RWPE1 (cell line): ENCODE measurements around the gene SGTA.

ENCODE experiments used
- CTCF ChIA-PET: fragments of 350-600 bp; sonication (Branson Sonifier 250); formaldehyde crosslinking; extraction: SDS; loops from one replicate; lab custom pipeline; 2021; lab: Yijun Ruan, JAX
- POLR2A ChIA-PET: fragments of 400-600 bp; formaldehyde crosslinking; extraction: SDS; loops from one replicate; lab custom pipeline; 2020; ENCODE audit warnings: antibody characterized with exemption; ENCODE audit not compliant: low non-redundant PET; lab: Yijun Ruan, JAX
- DNase-seq: peaks from one replicate; pipeline ENCODE4 v3.0.0; 2012; ENCODE audit warnings: low spot score
- H3K27ac ChIP-seq: fragments of 450-650 bp; 2 replicates; pipeline ENCODE4 v1.5.1; 2017
- CTCF ChIP-seq: fragments of 450-650 bp; conservative IDR thresholded peaks from 2 replicates; pipeline ENCODE4 v1.5.1; 2017; ENCODE audit warnings: low read depth, mild to moderate bottlenecking

The SGTA gene

GRCh38 chr19:2726160-2726855 is 56.8 kb downstream of the SGTA start:
- no peak overlapping the region for H3K27ac ChIP-seq
- TF ChIP-seq CTCF: no peak
- DNase-seq: no peak
- ChIA-PET CTCF (interaction anchor here (0.6 kb wide), 1 partner anchor 35 kb away, joined by 3 read pairs; no protein-coding TSS in a partner anchor), POLR2A (no interaction called here)

- CTCF ChIA-PET: interaction anchor here (0.6 kb wide), 1 partner anchor 16 kb away, joined by 3 read pairs; the partner anchor contains the start of gene SLC39A3
- no peak for TF ChIP-seq CTCF
- POLR2A ChIA-PET: no interaction called here
Measured at GRCh38 chr19:2724148-2724557, 58.9 kb downstream of the SGTA start.

GRCh38 chr19:2723747-2724146 is 59.3 kb downstream of the SGTA start:
- peak overlapping the region; percentile 25; the same call in 1 of the 2 replicates for H3K27ac ChIP-seq
- TF ChIP-seq CTCF: no peak
- ChIA-PET CTCF (interaction anchor here (0.6 to 1.7 kb wide), 3 partner anchors 16 to 75 kb away, joined by 3 to 10 read pairs (median 4); partner anchors contain the start of gene SLC39A3), POLR2A (no interaction called here)
- DNase-seq: no peak

More at GRCh38 chr19:2724148-2724557, 58.9 kb downstream of the SGTA start:
- no peak overlapping the region for H3K27ac ChIP-seq
- DNase-seq: no peak

DNA sequence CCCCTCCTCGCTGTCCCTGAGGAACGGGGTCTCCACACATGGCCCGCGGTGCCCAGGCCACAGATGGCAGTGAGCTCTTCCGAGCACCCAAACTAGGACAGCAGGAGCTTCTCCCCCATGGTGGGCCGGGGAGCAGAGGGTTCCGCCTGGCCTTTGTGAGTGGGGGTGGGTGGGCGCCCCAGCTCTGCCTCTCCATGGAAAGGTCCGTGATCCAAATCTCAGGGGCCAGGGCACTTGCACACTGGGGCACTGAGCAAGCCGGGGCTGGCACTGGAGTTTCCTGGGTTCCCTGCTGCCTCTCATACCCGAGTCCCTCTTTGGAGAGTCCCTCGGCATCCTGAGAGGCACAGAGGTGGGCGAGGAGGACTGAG is 59.7 kb downstream of the SGTA start:
- POLR2A ChIA-PET: interaction anchor here (1.1 kb wide), 1 partner anchor 21 kb away, joined by 4 read pairs; the partner anchor contains the start of gene GNG7
- DNase-seq: no peak
- H3K27ac ChIP-seq: peak overlapping the region; percentile 25; the same call in 1 of the 2 replicates
- CTCF ChIA-PET: interaction anchor here (0.6 to 1.7 kb wide), 5 partner anchors 9 to 313 kb away, joined by 3 to 10 read pairs (median 4); no protein-coding TSS in a partner anchor
- no peak for TF ChIP-seq CTCF

- ChIA-PET CTCF (interaction anchor here (0.6 to 1.7 kb wide), 6 partner anchors 10 to 314 kb away, joined by 3 to 10 read pairs (median 4); no protein-coding TSS in a partner anchor), POLR2A (interaction anchor here (1.1 kb wide), 1 partner anchor 20 kb away, joined by 4 read pairs; the partner anchor contains the start of gene GNG7)
- peak overlapping the region; percentile 25; the same call in 1 of the 2 replicates for H3K27ac ChIP-seq
- no peak for TF ChIP-seq CTCF
- peak; percentile 66 for DNase-seq
Measured at GRCh38 chr19:2722541-2723344, 60.3 kb downstream of the SGTA start.
